Suppressor macrophage treated with lipopolysaccharide for 1 hour (primary cell): ENCODE measurements around the gene OOSP2.
A peak's percentile ranks its signal among the peaks of the same experiment; 100 is the strongest.

Source experiments
- DNase-seq, 3 donors: peaks; one replicate each; pipeline ENCODE4 v3.0.0-alpha.2; 2020 to 2022

The OOSP2 gene

GRCh38 chr11:60080535-60080934 lies 40.3 kb downstream of the OOSP2 start:
- peak; percentile 49 to 74 (median 59) for DNase-seq

- no peak for DNase-seq
These were observed 44.5 kb downstream of the OOSP2 start for GRCh38 chr11:60084631-60085273.

GRCh38 chr11:60085909-60086308 lies 45.7 kb downstream of the OOSP2 start:
- DNase-seq = no peak

- no peak for DNase-seq
These were observed 47.0 kb downstream of the OOSP2 start for GRCh38 chr11:60087239-60087638.

GRCh38 chr11:60088364-60088763 lies 48.2 kb downstream of the OOSP2 start, which contains the start of gene MS4A2:
Gene MS4A2 (plus strand): TSS chr11:60088664. CDS start chr11:60088766, 102 bp downstream.
- DNase-seq = no peak

- DNase-seq = no peak
These were observed 55.4 kb downstream of the OOSP2 start for GRCh38 chr11:60095477-60096120.

GRCh38 chr11:60097189-60097588 lies 57.0 kb downstream of the OOSP2 start:
- DNase-seq = no peak
